GM19193 (cell line): ENCODE data around the gene FAM151A.

Experiments used
- POLR2A ChIP-seq: IDR thresholded peaks from 4 replicates; pipeline ENCODE4 v1.6.1; 2011; ENCODE audit not compliant: insufficient read depth, insufficient read length; ENCODE audit errors: extremely low read depth

Gene FAM151A

GRCh38 chr1:54610048-54610447 lies 13.3 kb downstream of the FAM151A start:
- no peak for TF ChIP-seq POLR2A

- no peak for TF ChIP-seq POLR2A
Measured at GRCh38 chr1:54609301-54609921, 13.9 kb downstream of the FAM151A start.

- TF ChIP-seq POLR2A, result no peak
Measured at GRCh38 chr1:54608566-54609230, 14.6 kb downstream of the FAM151A start.

- TF ChIP-seq POLR2A, result no peak
Measured at GRCh38 chr1:54607821-54608565, 15.3 kb downstream of the FAM151A start.

DNA sequence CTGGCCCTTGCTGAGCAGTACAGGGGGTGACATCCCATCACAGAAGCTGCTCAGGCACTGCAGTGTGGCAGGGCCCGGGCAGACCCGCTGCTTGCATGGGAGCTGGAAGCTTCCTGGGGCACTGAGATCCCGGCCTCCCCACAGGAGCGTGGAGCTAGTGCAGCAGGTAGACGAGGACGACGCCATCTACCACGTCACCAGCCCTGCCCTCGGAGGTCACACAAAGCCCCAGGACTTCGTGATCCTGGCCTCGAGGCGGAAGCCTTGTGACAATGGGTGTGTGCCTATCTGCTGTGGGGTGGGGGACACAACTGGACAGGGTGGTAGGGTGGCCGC lies 16.4 kb downstream of the FAM151A start:
- no peak for TF ChIP-seq POLR2A

- no peak for TF ChIP-seq POLR2A
Measured at GRCh38 chr1:54606096-54606989, 17.0 kb downstream of the FAM151A start.

DNA sequence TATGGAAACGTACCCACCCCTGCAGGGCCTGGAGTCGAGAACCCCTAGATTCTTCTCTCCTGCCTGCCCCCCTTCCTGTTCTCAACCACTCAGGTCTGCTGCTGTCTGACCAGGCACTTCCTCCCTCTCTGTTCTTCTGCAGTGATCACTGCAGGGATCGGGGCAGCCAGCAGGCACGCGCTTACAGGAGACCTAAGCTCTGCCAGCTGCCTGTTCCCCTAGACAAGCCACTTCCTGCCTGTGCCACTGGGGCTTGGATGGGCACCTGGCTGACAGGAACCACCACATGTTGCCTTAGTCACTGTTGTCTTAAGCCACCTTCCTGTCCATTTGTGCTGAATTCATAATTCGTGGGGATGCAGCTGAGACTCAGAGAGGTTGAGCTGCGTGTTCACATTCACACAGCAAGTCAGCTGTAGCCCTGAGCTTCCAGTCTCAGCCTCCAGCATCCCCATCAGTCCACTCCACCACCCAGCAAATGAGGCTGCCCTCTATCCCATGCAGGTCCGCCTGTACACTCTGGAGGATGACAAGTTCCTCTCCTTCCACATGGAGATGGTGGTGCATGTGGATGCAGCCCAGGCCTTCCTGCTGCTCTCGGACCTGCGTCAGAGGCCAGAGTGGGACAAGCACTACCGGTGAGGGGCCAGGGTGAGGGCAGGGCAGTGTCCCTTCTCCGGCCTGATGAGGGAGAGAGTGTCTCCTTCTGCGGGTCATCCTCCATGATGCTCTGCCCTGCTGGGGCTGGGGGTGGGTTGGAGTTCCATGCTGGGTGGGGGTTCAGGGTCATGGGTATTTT lies 18.6 kb downstream of the FAM151A start:
- TF ChIP-seq POLR2A, result no peak

DNA sequence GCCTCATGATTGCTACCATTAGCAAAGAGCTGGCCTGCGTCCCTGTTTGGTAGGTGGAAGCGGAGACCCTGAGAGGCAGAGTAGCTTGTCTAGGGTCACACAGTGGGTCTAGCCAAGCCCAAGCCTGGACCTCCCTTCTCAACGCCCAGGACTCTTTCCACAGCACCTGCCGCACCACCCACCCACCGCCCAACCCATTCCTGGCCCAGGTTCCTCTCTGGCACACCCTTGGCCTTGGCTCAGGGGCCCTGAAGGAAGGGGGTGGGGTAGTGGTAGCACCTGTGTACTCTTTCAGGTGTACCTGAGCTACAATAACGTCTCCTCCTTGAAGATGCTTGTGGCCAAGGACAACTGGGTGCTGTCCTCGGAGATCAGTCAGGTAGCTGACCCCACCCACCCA lies 19.3 kb downstream of the FAM151A start:
- TF ChIP-seq POLR2A, result no peak

GRCh38 chr1:54603241-54603640 lies 20.1 kb downstream of the FAM151A start:
- TF ChIP-seq POLR2A, result no peak

DNA sequence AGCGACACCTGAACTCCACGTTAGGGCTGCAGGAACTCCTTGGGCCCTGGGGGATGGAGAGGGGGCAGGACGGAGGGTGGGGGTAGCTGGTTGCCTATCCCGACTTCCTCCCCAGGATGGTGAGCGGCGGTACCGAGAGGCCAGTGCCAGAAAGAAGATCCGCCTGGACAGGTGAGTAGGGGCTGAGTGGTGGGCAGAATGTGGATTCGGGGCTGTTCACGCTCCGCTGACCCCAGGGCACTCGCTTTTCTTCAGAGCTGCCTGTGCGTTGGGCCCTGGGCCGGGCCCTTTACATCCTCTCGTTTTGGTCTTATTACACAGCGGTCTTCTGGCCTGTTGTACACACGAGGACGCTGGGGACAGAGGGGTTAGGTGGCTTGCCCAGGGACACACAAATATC lies 20.8 kb downstream of the FAM151A start:
- no peak for TF ChIP-seq POLR2A

DNA sequence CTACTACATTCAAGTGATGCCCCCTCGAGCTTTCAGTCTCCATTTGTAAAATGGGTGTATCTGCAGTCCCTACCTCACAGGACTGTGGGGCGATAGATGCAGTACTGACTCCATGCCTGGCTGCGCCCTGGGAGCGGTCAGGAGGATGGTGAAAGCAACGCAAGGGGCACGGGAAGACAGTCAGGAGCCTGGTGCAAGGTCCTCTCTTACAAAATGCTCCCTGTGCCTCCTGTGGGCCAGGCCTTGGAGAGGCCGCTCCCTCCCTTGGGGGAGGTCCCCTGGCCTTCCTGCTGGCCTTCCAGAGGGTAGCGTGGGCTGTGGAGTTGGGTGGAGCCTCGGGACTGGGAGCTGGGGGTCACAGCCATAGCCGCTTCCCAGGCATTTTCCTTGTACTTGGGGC lies 21.6 kb downstream of the FAM151A start:
- TF ChIP-seq POLR2A, result no peak

DNA sequence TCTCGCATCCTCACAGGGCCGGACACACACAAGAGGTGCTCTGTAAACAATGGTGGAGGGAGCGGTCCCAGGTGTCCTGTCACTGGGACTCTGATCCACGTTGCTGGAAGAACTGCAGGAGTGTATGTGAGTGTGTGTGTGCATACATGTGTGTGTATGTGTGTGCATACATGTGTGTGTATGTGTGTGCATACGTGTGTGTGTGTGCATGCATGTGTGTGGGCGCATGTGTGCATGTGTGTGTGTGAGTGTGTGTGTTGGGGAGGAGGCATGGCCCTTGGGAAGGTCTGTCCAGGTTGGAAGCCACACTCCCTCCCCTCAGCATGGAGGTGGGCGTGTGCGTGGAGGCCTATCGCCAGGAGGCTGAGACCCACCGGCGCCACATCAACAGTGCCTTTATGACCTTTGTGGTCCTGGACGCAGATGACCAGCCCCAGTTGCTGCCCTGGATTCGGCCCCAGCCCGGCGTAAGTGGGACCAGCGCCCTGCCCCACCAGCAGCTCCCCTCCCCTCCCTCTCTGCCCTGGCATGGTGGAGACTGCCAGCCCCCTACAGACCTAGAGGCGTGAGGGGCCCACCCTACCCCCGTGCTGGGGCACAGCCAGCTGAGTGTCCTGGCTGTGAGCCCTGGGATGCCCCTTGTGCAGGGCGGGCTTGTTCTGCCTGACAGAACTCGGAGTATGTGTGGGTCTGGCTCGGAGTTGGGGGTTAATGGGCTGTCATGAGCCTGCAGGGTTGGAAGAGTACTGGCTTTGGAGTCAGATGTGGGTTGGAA lies 22.2 kb downstream of the FAM151A start:
- no peak for TF ChIP-seq POLR2A

DNA sequence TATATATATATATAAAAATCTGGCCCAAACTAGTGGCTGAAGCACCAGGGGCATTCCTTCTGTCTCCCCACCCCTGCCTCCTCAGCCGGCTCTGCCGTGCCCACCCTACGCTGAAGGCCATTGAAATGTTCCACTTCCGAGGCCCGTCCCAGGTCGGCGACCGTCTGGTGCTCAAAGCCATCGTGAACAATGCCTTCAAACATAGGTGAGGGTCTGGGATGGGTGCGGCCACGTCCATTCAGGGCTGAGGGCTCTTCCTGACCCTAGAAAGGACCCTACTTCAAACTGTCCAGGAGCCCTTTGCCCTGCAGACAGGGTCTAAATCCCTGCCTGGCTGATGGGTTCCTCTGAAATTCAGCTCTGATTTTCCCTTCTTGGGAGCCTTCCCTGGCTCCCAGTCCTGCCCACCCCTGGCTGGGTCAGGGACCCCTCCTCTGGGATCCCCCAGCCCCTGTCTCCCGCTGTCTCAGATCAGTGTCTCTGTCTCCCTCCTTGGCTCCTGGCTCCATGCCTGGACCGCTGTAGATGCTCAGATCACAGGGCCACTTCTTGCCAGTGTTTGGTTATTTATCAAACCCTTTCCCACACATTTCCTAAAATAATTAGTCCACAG lies 24.0 kb downstream of the FAM151A start:
- no peak for TF ChIP-seq POLR2A
